ACC112 (cell line): ENCODE results near the gene MT1A.
A peak's percentile ranks its signal among the peaks of the same experiment; 100 is the strongest.
"Not testable (repeated sequence)": the region's sequence is repeated elsewhere in the genome, so short reads cannot be mapped to it uniquely, and the experiment has no call there.

Experiments
- H2AFZ ChIP-seq: fragments of 200-600 bp; sonication (generic); one replicate; pipeline ENCODE4 v1.6.0; 2017; ENCODE audit warnings: antibody characterized with exemption, low read length; ENCODE audit not compliant: unreplicated experiment
- H3K27ac ChIP-seq: fragments of 200-600 bp; sonication (generic); 2 replicates; pipeline ENCODE4 v1.5.1; 2014; ENCODE audit warnings: low read depth, mild to moderate bottlenecking, antibody characterized with exemption, low read length, moderate library complexity
- H3K27me3 ChIP-seq: fragments of 200-600 bp; sonication (generic); 2 replicates; pipeline ENCODE4 v1.6.1; 2014; ENCODE audit warnings: mild to moderate bottlenecking, antibody characterized with exemption, low read length, moderate library complexity, mixed read lengths; ENCODE audit not compliant: insufficient read depth
- H3K36me3 ChIP-seq: fragments of 200-600 bp; sonication (generic); 2 replicates; pipeline ENCODE4 v1.6.1; 2016; ENCODE audit warnings: mild to moderate bottlenecking, antibody characterized with exemption, low read length, moderate library complexity, mixed read lengths; ENCODE audit not compliant: insufficient read depth
- H3K4me1 ChIP-seq: fragments of 200-600 bp; sonication (generic); one replicate; pipeline ENCODE4 v1.6.1; 2016; ENCODE audit warnings: low read length, mixed read lengths; ENCODE audit not compliant: insufficient read depth, unreplicated experiment, control insufficient read depth
- H3K4me3 ChIP-seq: fragments of 200-600 bp; sonication (generic); 2 replicates; pipeline ENCODE4 v1.5.1; 2014; ENCODE audit warnings: mild to moderate bottlenecking, low read depth, low read length
- H3K79me2 ChIP-seq: fragments of 200-600 bp; sonication (generic); one replicate; pipeline ENCODE4 v1.6.0; 2016; ENCODE audit warnings: low read length; ENCODE audit not compliant: control insufficient read depth, unreplicated experiment, insufficient read depth

MT1A gene

GRCh38 chr16:56610609-56611111 is 27.8 kb upstream of the MT1A start:
- Histone ChIP-seq H3K79me2 (peaks cover 18% of the 10 kb centered on the region), H3K27ac (peak overlapping the region; percentile 99), H3K4me3 (peak overlapping the region; percentile 92), H3K4me1 (peaks cover 68% of the 10 kb centered on the region), H3K36me3 (peaks cover 5% of the 10 kb centered on the region; the same call in 1 of the 2 replicates), H2AFZ (no peak overlapping the region), H3K27me3 (no peaks in the 10 kb centered on the region)

- Histone ChIP-seq H3K27me3 (no peaks in the 10 kb centered on the region), H2AFZ (no peak overlapping the region), H3K79me2 (peaks cover 18% of the 10 kb centered on the region), H3K4me1 (peaks cover 61% of the 10 kb centered on the region), H3K36me3 (peaks cover 5% of the 10 kb centered on the region; the same call in 1 of the 2 replicates), H3K4me3 (peak overlapping the region; percentile 92), H3K27ac (peak overlapping the region; percentile 99)
Observed at GRCh38 chr16:56611281-56611833, 27.1 kb upstream of the MT1A start.

DNA sequence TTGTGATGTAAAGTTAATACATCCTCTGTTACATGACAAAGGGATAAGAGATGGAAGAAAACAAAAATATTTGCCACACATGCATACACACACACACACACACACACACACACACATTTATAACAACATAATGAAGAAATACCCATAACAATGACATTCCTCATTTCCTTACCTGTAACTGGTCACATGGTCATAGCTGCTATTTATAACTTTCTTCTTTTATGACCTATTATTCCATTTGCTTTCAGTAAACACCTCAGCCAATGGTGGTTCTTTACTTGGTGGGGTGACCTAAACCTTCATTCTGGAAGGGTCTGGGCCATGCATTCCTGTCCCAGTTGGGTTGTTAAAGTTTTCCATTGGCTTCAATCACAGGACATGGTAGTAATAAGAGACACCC is 24.8 kb upstream of the MT1A start:
- Histone ChIP-seq H3K27me3 (no peaks in the 10 kb centered on the region), H3K4me3 (peak overlapping the region; percentile 57), H3K79me2 (peaks cover 24% of the 10 kb centered on the region), H3K4me1 (peaks cover 63% of the 10 kb centered on the region), H3K36me3 (peaks cover 2% of the 10 kb centered on the region; the same call in 1 of the 2 replicates), H3K27ac (peak overlapping the region; percentile 99), H2AFZ (no peak overlapping the region)

DNA sequence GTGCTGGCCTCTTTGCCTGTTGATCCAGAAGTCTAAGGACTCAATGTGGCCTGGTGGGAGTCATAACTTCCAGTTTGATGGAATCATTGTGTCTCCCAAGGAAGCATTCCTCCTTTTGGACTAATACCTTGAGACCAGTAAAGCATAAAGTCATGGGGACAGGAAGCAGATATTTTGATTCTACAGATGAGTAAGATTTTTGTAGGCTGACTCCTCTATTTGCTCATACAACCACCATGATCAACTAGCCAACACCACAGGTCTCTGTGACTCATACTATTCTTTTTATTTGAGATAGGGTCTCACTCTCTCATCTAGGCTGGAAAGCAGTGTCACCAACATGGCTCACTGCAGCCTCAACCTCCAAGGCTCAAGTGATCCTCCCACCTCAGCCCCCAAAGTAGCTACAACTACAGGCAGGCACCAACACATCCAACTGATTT is 23.9 kb upstream of the MT1A start:
- Histone ChIP-seq H3K79me2 (peaks cover 17% of the 10 kb centered on the region), H3K4me1 (peaks cover 65% of the 10 kb centered on the region), H3K4me3 (peak overlapping the region; percentile 57; the same call in 1 of the 2 replicates), H2AFZ (no peak overlapping the region), H3K27me3 (no peaks in the 10 kb centered on the region), H3K27ac (peak overlapping the region; percentile 99), H3K36me3 (no peaks in the 10 kb centered on the region)

DNA sequence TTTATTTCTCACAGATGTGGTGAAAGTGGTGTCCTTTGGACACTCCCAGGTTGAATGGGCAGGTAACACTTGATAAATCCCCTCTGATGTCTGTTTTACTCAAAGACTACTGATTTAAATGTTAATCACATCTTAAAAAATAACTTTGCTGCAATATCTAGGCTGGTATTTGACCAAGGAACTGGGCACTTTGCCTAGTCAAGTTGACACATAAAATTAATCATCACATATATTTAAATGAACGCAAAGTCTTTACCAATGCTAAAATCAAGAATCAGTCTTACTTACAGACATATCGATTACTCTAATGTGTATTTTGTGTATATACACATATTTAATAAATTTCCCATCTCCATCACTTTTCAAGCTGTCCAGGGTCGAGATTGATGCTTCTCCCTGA is 23.1 kb upstream of the MT1A start:
- H3K27ac ChIP-seq: peak overlapping the region; percentile 99
- H2AFZ ChIP-seq: no peak overlapping the region
- peaks cover 61% of the 10 kb centered on the region for H3K4me1 ChIP-seq
- peak overlapping the region; percentile 57; the same call in 1 of the 2 replicates for H3K4me3 ChIP-seq
- H3K36me3 ChIP-seq: no peaks in the 10 kb centered on the region
- peaks cover 17% of the 10 kb centered on the region for H3K79me2 ChIP-seq
- H3K27me3 ChIP-seq: no peaks in the 10 kb centered on the region

GRCh38 chr16:56616608-56617211 is 21.8 kb upstream of the MT1A start:
- Histone ChIP-seq H3K27me3 (no peaks in the 10 kb centered on the region), H3K79me2 (peaks cover 17% of the 10 kb centered on the region), H3K4me3 (peak overlapping the region; percentile 80), H3K27ac (no peak overlapping the region), H2AFZ (no peak overlapping the region), H3K4me1 (peaks cover 47% of the 10 kb centered on the region), H3K36me3 (no peaks in the 10 kb centered on the region)

DNA sequence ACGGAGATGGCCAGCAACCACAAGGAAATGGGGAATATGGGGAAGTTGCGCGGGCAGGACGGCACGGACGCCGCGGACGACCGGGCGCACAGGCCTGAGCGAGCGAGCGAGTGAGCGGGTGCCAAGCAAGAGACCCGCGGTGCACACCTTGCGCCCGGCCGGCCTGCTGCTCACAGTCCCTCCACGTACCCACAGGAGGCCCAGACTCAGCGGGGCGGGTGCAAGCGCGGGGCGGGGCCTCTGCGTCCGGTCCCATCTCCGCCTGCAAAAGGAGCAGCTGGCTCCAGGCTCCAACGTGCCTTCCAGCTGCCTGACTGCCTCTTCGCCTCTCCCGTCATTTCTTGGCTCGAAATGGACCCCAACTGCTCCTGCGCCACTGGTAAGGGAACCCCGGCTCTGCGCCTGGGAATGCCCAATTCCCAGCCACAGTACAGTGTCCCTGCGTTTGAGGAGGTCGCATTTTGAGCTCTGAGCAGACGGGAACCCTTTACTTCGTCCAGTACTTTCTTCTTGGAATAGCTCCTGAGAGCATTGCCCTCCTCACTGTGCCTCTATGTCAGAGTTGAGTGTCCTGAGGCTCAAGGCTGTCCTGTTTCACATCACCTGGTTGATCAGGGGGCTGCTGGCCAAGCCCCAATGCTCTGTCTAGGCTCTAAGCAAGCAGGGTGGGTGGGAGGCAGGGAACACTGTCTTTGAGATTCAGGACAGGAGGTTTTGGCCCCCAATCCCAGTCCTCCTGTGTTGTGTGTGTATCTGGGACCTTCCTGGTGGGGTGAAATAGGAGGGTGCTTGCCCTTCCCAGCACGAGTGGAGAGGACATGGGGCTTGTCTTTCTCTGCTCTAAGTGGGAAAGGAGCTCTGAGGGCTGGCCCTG is 21.0 kb upstream of the MT1A start:
- peak overlapping the region; percentile 87 for H2AFZ ChIP-seq
- H3K79me2 ChIP-seq: peaks cover 17% of the 10 kb centered on the region
- no peaks in the 10 kb centered on the region for H3K36me3 ChIP-seq
- H3K4me1 ChIP-seq: peaks cover 41% of the 10 kb centered on the region
- H3K27me3 ChIP-seq: no peaks in the 10 kb centered on the region
- no peak overlapping the region for H3K27ac ChIP-seq
- peak overlapping the region; percentile 80 for H3K4me3 ChIP-seq

GRCh38 chr16:56618138-56618537 is 20.3 kb upstream of the MT1A start:
- H3K4me1 ChIP-seq: peaks cover 35% of the 10 kb centered on the region
- no peaks in the 10 kb centered on the region for H3K36me3 ChIP-seq
- H3K27ac ChIP-seq: no peak overlapping the region
- H3K4me3 ChIP-seq: peak overlapping the region; percentile 80
- H2AFZ ChIP-seq: no peak overlapping the region
- peaks cover 17% of the 10 kb centered on the region for H3K79me2 ChIP-seq
- H3K27me3 ChIP-seq: no peaks in the 10 kb centered on the region

DNA sequence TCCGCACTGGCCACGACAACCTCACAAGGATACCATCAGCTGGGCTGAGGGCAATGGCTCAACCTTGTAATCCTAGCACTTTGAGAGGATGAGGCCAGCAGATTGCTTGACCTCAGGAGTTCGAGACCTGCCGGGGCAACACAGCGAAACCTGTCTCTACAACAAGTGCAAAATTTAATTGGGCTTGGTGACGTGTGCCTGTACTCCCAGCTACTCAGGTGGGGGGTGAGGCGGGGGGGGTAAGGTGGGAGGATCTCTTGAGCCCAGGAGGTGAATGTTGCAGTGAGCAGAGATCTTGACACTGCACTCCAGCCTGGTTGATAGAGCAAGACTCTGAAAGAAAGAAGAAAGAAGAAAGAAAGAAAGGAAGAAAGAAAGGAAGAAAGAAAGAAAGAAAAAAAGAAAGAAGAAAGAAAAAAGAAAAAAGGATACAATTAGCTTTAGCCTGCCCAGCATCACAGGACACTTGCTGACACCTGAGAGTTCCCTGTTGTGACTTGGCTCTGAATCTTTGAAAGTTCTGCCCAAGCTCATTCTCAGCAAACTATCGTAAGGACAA is 18.0 kb upstream of the MT1A start:
- H3K27me3 ChIP-seq: no peaks in the 10 kb centered on the region

DNA sequence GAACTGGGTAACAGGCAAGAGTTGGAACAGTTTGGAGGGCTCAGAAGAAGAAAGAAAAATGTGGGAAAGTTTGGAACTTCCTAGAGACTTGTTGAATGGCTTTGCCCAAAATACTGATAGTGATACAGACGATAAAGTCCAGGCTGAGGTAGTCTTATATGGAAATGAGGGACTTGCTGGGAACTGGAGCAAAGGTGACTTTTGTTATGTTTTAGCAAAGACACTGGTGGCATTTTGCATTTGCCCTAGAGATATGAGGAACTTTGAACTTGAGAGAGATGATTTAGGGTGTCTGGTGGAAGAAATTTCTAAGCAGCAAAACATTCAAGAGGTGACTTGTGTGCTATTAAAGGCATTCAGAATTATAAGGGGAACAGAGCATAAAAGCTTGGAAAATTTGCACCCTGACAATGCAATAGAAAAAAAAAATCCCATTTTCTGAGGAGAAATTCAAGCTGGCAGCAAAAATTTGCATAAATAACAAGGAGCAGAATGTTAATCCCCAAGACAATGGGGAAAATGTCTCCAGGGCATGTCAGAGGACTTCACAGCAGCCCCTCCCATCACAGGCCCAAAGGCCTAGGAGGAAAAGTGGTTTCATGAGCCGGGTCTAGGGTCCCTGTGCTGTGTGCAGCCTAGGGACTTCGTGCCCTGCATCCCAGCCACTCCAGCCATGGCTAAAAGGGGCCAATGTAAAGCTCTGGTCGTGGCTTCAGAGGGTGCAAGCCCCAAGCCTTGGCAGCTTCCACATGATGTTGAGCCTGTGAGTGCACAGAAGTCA is 16.6 kb upstream of the MT1A start:
- H3K36me3 ChIP-seq, H3K27me3 ChIP-seq, H2AFZ ChIP-seq, H3K27ac ChIP-seq, H3K4me3 ChIP-seq: not testable (repeated sequence)
- H3K79me2 ChIP-seq: peaks cover 30% of the 10 kb centered on the region
- peaks cover 19% of the 10 kb centered on the region for H3K4me1 ChIP-seq

More for the DNA sequence above, 18.0 kb upstream of the MT1A start:
- Histone ChIP-seq H3K4me1 (peaks cover 19% of the 10 kb centered on the region), H3K4me3 (no peak overlapping the region), H3K79me2 (peaks cover 17% of the 10 kb centered on the region), H3K36me3 (no peaks in the 10 kb centered on the region), H3K27ac (no peak overlapping the region), H2AFZ (no peak overlapping the region)
